ENCODE results near the gene ZNF200. TPM values are rescaled to one million over a fixed set of nuclear protein-coding genes. Genes with fewer than 3 reads are reported as not detected.

ZNF200 gene
- total RNA-seq, 1 experiment from 2014 or later = 12.1 TPM

- DNase-seq (ENCODE audit: low read depth) = peak; percentile 71
- in situ Hi-C loops (cut with HindIII; ENCODE audit: low pct_unique_long_range_greater_than_20kb, low sequenced_read_pairs) = no loop called here
Observed at GRCh38 chr16:3256866-3257465, 22.0 kb upstream of the ZNF200 start.

GRCh38 chr16:3256146-3256865, 21.3 kb upstream of the ZNF200 start, which contains the start of gene MEFV:
TSS of gene MEFV (minus strand) at chr16:3256633. CDS start at chr16:3256587, 46 bp downstream.
- in situ Hi-C loops (cut with HindIII; ENCODE audit: low pct_unique_long_range_greater_than_20kb, low sequenced_read_pairs) = no loop called here

GRCh38 chr16:3254309-3254708, 19.4 kb upstream of the ZNF200 start:
- in situ Hi-C loops (cut with HindIII; ENCODE audit: low pct_unique_long_range_greater_than_20kb, low sequenced_read_pairs) = no loop called here
- DNase-seq (ENCODE audit: low read depth) = no peak

More at GRCh38 chr16:3256146-3256865, 21.3 kb upstream of the ZNF200 start, which contains the start of gene MEFV:
- DNase-seq (ENCODE audit: low read depth) = no peak

GRCh38 chr16:3252967-3253366, 18.0 kb upstream of the ZNF200 start:
- in situ Hi-C loops (cut with HindIII; ENCODE audit: low pct_unique_long_range_greater_than_20kb, low sequenced_read_pairs) = no loop called here
- DNase-seq (ENCODE audit: low read depth) = no peak

GRCh38 chr16:3249451-3249850, 14.5 kb upstream of the ZNF200 start:
- in situ Hi-C loops (cut with HindIII; ENCODE audit: low pct_unique_long_range_greater_than_20kb, low sequenced_read_pairs) = no loop called here
- DNase-seq (ENCODE audit: low read depth) = no peak

GRCh38 chr16:3249020-3249419, 14.1 kb upstream of the ZNF200 start:
- in situ Hi-C loops (cut with HindIII; ENCODE audit: low pct_unique_long_range_greater_than_20kb, low sequenced_read_pairs) = no loop called here

GRCh38 chr16:3248596-3248995, 13.6 kb upstream of the ZNF200 start:
- in situ Hi-C loops (cut with HindIII; ENCODE audit: low pct_unique_long_range_greater_than_20kb, low sequenced_read_pairs) = no loop called here
- no peak for DNase-seq (ENCODE audit: low read depth)

More at GRCh38 chr16:3249020-3249419, 14.1 kb upstream of the ZNF200 start:
- DNase-seq (ENCODE audit: low read depth) = no peak

- in situ Hi-C loops (cut with HindIII; ENCODE audit: low pct_unique_long_range_greater_than_20kb, low sequenced_read_pairs) = no loop called here
Observed at GRCh38 chr16:3246876-3247275, 11.9 kb upstream of the ZNF200 start.

GRCh38 chr16:3246002-3246401, 11.0 kb upstream of the ZNF200 start:
- no peak for DNase-seq (ENCODE audit: low read depth)
- in situ Hi-C loops (cut with HindIII; ENCODE audit: low pct_unique_long_range_greater_than_20kb, low sequenced_read_pairs) = no loop called here

More at GRCh38 chr16:3246876-3247275, 11.9 kb upstream of the ZNF200 start:
- DNase-seq (ENCODE audit: low read depth) = no peak

GRCh38 chr16:3243882-3244281, 8.9 kb upstream of the ZNF200 start:
- in situ Hi-C loops (cut with HindIII; ENCODE audit: low pct_unique_long_range_greater_than_20kb, low sequenced_read_pairs) = no loop called here
- DNase-seq (ENCODE audit: low read depth) = no peak

- in situ Hi-C loops (cut with HindIII; ENCODE audit: low pct_unique_long_range_greater_than_20kb, low sequenced_read_pairs) = no loop called here
- DNase-seq (ENCODE audit: low read depth) = no peak
Observed at GRCh38 chr16:3242709-3243108, 7.8 kb upstream of the ZNF200 start.

GRCh38 chr16:3241761-3242160, 6.8 kb upstream of the ZNF200 start:
- DNase-seq (ENCODE audit: low read depth) = no peak
- in situ Hi-C loops (cut with HindIII; ENCODE audit: low pct_unique_long_range_greater_than_20kb, low sequenced_read_pairs) = no loop called here

GRCh38 chr16:3235856-3236669, 1.1 kb upstream of the ZNF200 start:
- in situ Hi-C loops (cut with HindIII; ENCODE audit: low pct_unique_long_range_greater_than_20kb, low sequenced_read_pairs) = no loop called here
- peak; percentile 82 for DNase-seq (ENCODE audit: low read depth)

GRCh38 chr16:3234543-3234856, 458 bp downstream of the ZNF200 start:
- in situ Hi-C loops (cut with HindIII; ENCODE audit: low pct_unique_long_range_greater_than_20kb, low sequenced_read_pairs) = no loop called here
- DNase-seq (ENCODE audit: low read depth) = no peak

GRCh38 chr16:3223913-3224515, 10.9 kb downstream of the ZNF200 start:
- in situ Hi-C loops (cut with HindIII; ENCODE audit: low pct_unique_long_range_greater_than_20kb, low sequenced_read_pairs) = no loop called here
- peak; percentile 47 for DNase-seq (ENCODE audit: low read depth)

GRCh38 chr16:3220839-3221238, 14.1 kb downstream of the ZNF200 start:
- no peak for DNase-seq (ENCODE audit: low read depth)
- in situ Hi-C loops (cut with HindIII; ENCODE audit: low pct_unique_long_range_greater_than_20kb, low sequenced_read_pairs) = no loop called here

GRCh38 chr16:3216263-3216640, 18.7 kb downstream of the ZNF200 start:
- in situ Hi-C loops (cut with HindIII; ENCODE audit: low pct_unique_long_range_greater_than_20kb, low sequenced_read_pairs) = no loop called here
- no peak for DNase-seq (ENCODE audit: low read depth)

- in situ Hi-C loops (cut with HindIII; ENCODE audit: low pct_unique_long_range_greater_than_20kb, low sequenced_read_pairs) = no loop called here
Observed at GRCh38 chr16:3215601-3216262, 19.2 kb downstream of the ZNF200 start.

More at GRCh38 chr16:3215601-3216262, 19.2 kb downstream of the ZNF200 start:
- DNase-seq (ENCODE audit: low read depth) = no peak
